ENCODE results near the gene CAPZB. TPM values are rescaled to one million over a fixed set of nuclear protein-coding genes. Genes with fewer than 3 reads are reported as not detected.

CAPZB gene
- total and polyA plus RNA-seq, 7 experiments from 2014 or later, result 216 to 559 (median 327) TPM

- CTCF ChIA-PET, result interaction anchor here (1.0 to 1.3 kb wide), 3 partner anchors 8 to 17 kb away, joined by 3 to 4 read pairs (median 3); no protein-coding TSS in a partner anchor
- intact Hi-C loops (cut with micrococcal nuclease), result no loop called here
- H3K4me3 ChIP-seq (ENCODE audit: low read length), result no peak overlapping the region
- H3K27ac ChIP-seq (ENCODE audit: low read depth, low read length), result peak overlapping the region; percentile 73
- no peaks in the 10 kb centered on the region for H3K9me3 ChIP-seq (ENCODE audit: control insufficient read depth in 2 of 3, low read length in 3 of 3)
- H3K4me1 ChIP-seq (ENCODE audit: control insufficient read depth in 2 of 2, insufficient read depth in 2 of 2, low read length in 2 of 2), result peaks cover 83 to 91% of the 10 kb centered on the region in 2 donors
- Mint-ChIP-seq H3K36me3 (peaks cover 0 to 30% (median 21%) of the 10 kb centered on the region in 5 donors), H3K27me3 (no peaks in the 10 kb centered on the region), H3K4me1 (peaks cover 56 to 99% (median 94%) of the 10 kb centered on the region in 7 donors), H3K4me3 (peak overlapping the region in 8 of 10 donors; percentile 31 to 69 (median 45)), H3K9me3 (peaks cover 0 to 1% (median 0%) of the 10 kb centered on the region in 11 donors), H3K27ac (peak overlapping the region; percentile 53 to 97 (median 92))
- ATAC-seq (no peak), DNase-seq (no peak)
- H3K36me3 ChIP-seq (ENCODE audit: control insufficient read depth in 2 of 3, insufficient read depth in 3 of 3, low read length in 3 of 3), result peaks cover 0 to 12% (median 3%) of the 10 kb centered on the region in 3 experiments
- H3K27me3 ChIP-seq (ENCODE audit: control insufficient read depth in 2 of 2, insufficient read depth in 2 of 2, low read length in 2 of 2), result no peaks in the 10 kb centered on the region
- POLR2A ChIA-PET, result interaction anchor here (1.0 to 21.6 kb wide), 5 partner anchors 9 to 67 kb away, joined by 3 to 492 read pairs (median 7); partner anchors contain the start of gene CAPZB
Observed at GRCh38 chr1:19472174-19472573, 13.2 kb downstream of the CAPZB start.

- Histone ChIP-seq H3K4me3 (ENCODE audit: low read length) (peak overlapping the region; percentile 32), H3K4me1 (ENCODE audit: control insufficient read depth in 2 of 2, insufficient read depth in 2 of 2, low read length in 2 of 2) (peaks cover 79 to 87% of the 10 kb centered on the region in 2 donors), H3K9me3 (ENCODE audit: control insufficient read depth in 2 of 3, low read length in 3 of 3) (no peaks in the 10 kb centered on the region), H3K27me3 (ENCODE audit: control insufficient read depth in 2 of 2, insufficient read depth in 2 of 2, low read length in 2 of 2) (no peaks in the 10 kb centered on the region), H3K27ac (ENCODE audit: low read depth, low read length) (peak overlapping the region; percentile 73), H3K36me3 (ENCODE audit: control insufficient read depth in 2 of 3, insufficient read depth in 3 of 3, low read length in 3 of 3) (peaks cover 0 to 12% (median 3%) of the 10 kb centered on the region in 3 experiments)
- Mint-ChIP-seq H3K4me3 (peak overlapping the region; percentile 67 to 84 (median 80)), H3K27me3 (no peaks in the 10 kb centered on the region), H3K27ac (peak overlapping the region; percentile 87 to 97 (median 94)), H3K36me3 (peaks cover 0 to 32% (median 17%) of the 10 kb centered on the region in 5 donors), H3K4me1 (peaks cover 51 to 99% (median 93%) of the 10 kb centered on the region in 7 donors), H3K9me3 (peaks cover 0 to 2% (median 0%) of the 10 kb centered on the region in 11 donors)
- DNase-seq (no peak), ATAC-seq (no peak)
- ChIA-PET POLR2A (interaction anchor here (0.6 to 21.6 kb wide), 10 partner anchors 8 to 129 kb away, joined by 3 to 492 read pairs (median 6); partner anchors contain the start of gene CAPZB), CTCF (interaction anchor here (1.0 to 1.3 kb wide), 6 partner anchors 14 to 113 kb away, joined by 3 to 11 read pairs (median 3); no protein-coding TSS in a partner anchor)
- intact Hi-C loops (cut with micrococcal nuclease), result loop anchor here in 1 of 2 donors (1.0 kb wide), 2 partner anchors 8 to 14 kb away; no protein-coding TSS in a partner anchor
Observed at GRCh38 chr1:19469004-19469403, 16.3 kb downstream of the CAPZB start.

DNA sequence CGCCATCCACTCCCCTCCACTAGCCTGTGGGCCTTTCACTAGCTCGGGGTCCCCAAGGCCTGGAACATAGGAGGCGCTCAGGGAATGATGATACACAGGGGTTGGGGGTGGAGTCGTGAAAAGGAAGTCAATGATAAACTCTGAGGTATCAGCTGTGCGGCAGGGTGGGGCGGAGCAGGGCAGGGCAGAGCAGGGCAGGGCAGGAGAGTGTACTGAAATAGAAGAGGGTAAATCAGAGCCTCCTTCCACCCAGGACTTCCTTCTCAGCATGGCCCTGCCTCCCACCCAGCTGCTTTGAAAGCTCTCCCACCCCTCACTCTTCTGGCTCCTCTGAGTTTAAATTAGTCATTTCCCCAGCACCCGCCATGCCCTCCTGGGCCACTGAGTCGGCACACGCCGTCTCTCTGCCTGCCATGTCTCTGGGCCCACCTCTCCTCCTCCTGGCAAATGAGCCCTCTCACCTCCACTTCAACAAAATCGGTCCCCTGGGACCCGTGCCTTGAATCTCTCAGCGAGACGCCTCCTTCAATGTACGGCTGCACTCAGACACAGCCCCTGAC is 16.9 kb downstream of the CAPZB start:
- CTCF ChIA-PET, result interaction anchor here (0.8 to 1.3 kb wide), 8 partner anchors 8 to 113 kb away, joined by 3 to 11 read pairs (median 3); no protein-coding TSS in a partner anchor
- H3K36me3 Mint-ChIP-seq, result peaks cover 0 to 35% (median 17%) of the 10 kb centered on the region in 5 donors
- H3K27me3 Mint-ChIP-seq, result no peaks in the 10 kb centered on the region
- H3K4me1 Mint-ChIP-seq, result peaks cover 56 to 99% (median 94%) of the 10 kb centered on the region in 7 donors
- intact Hi-C loops (cut with micrococcal nuclease), result loop anchor here in 1 of 2 donors (1.0 kb wide), 1 partner anchor 9 kb away; no protein-coding TSS in a partner anchor
- peaks cover 81 to 92% of the 10 kb centered on the region in 2 donors for H3K4me1 ChIP-seq (ENCODE audit: control insufficient read depth in 2 of 2, insufficient read depth in 2 of 2, low read length in 2 of 2)
- DNase-seq, result peak in 8 of 9 donors; percentile 54 to 79 (median 70)
- POLR2A ChIA-PET, result interaction anchor here (0.7 to 21.6 kb wide), 9 partner anchors 11 to 129 kb away, joined by 3 to 492 read pairs (median 6); partner anchors contain the start of gene CAPZB
- H3K9me3 Mint-ChIP-seq, result peaks cover 0 to 2% (median 0%) of the 10 kb centered on the region in 11 donors
- peak overlapping the region; percentile 67 to 84 (median 80) for H3K4me3 Mint-ChIP-seq
- H3K36me3 ChIP-seq (ENCODE audit: control insufficient read depth in 2 of 3, insufficient read depth in 3 of 3, low read length in 3 of 3), result peaks cover 0 to 11% (median 3%) of the 10 kb centered on the region in 3 experiments
- peak overlapping the region; percentile 87 to 97 (median 94) for H3K27ac Mint-ChIP-seq
- H3K27ac ChIP-seq (ENCODE audit: low read depth, low read length), result peak overlapping the region; percentile 73
- H3K4me3 ChIP-seq (ENCODE audit: low read length), result peak overlapping the region; percentile 32
- H3K27me3 ChIP-seq (ENCODE audit: control insufficient read depth in 2 of 2, insufficient read depth in 2 of 2, low read length in 2 of 2), result no peaks in the 10 kb centered on the region
- H3K9me3 ChIP-seq (ENCODE audit: control insufficient read depth in 2 of 3, low read length in 3 of 3), result no peaks in the 10 kb centered on the region
- ATAC-seq, result peak; percentile 92

GRCh38 chr1:19467199-19468187 is 17.8 kb downstream of the CAPZB start:
- H3K4me3 ChIP-seq (ENCODE audit: low read length), result no peak overlapping the region
- H3K9me3 ChIP-seq (ENCODE audit: control insufficient read depth in 2 of 3, low read length in 3 of 3), result no peaks in the 10 kb centered on the region
- ATAC-seq (no peak), DNase-seq (no peak)
- ChIA-PET POLR2A (interaction anchor here (0.6 to 21.6 kb wide), 9 partner anchors 10 to 130 kb away, joined by 3 to 492 read pairs (median 6); partner anchors contain the start of gene CAPZB), CTCF (interaction anchor here (0.8 to 1.2 kb wide), 8 partner anchors 9 to 114 kb away, joined by 3 to 4 read pairs (median 3); no protein-coding TSS in a partner anchor)
- intact Hi-C loops (cut with micrococcal nuclease), result loop anchor here in 1 of 2 donors (1.0 kb wide), 1 partner anchor 10 kb away; no protein-coding TSS in a partner anchor
- no peaks in the 10 kb centered on the region for H3K27me3 Mint-ChIP-seq
- peaks cover 0 to 38% (median 17%) of the 10 kb centered on the region in 5 donors for H3K36me3 Mint-ChIP-seq
- H3K4me3 Mint-ChIP-seq, result peak overlapping the region; percentile 1 to 84 (median 78)
- peak overlapping the region; percentile 73 for H3K27ac ChIP-seq (ENCODE audit: low read depth, low read length)
- H3K4me1 Mint-ChIP-seq, result peaks cover 66 to 100% (median 96%) of the 10 kb centered on the region in 7 donors
- peaks cover 0 to 2% (median 0%) of the 10 kb centered on the region in 11 donors for H3K9me3 Mint-ChIP-seq
- H3K27ac Mint-ChIP-seq, result peak overlapping the region; percentile 87 to 97 (median 94)
- peaks cover 0 to 6% (median 0%) of the 10 kb centered on the region in 3 experiments for H3K36me3 ChIP-seq (ENCODE audit: control insufficient read depth in 2 of 3, insufficient read depth in 3 of 3, low read length in 3 of 3)
- H3K27me3 ChIP-seq (ENCODE audit: control insufficient read depth in 2 of 2, insufficient read depth in 2 of 2, low read length in 2 of 2), result no peaks in the 10 kb centered on the region
- peaks cover 91 to 94% of the 10 kb centered on the region in 2 donors for H3K4me1 ChIP-seq (ENCODE audit: control insufficient read depth in 2 of 2, insufficient read depth in 2 of 2, low read length in 2 of 2)

- H3K27me3 Mint-ChIP-seq, result no peaks in the 10 kb centered on the region
- H3K4me3 ChIP-seq (ENCODE audit: low read length), result no peak overlapping the region
- H3K36me3 Mint-ChIP-seq, result peaks cover 0 to 34% (median 9%) of the 10 kb centered on the region in 5 donors
- peaks cover 0 to 2% (median 0%) of the 10 kb centered on the region in 11 donors for H3K9me3 Mint-ChIP-seq
- ChIA-PET POLR2A (interaction anchor here (1.2 to 21.6 kb wide), 5 partner anchors 9 to 131 kb away, joined by 3 to 492 read pairs (median 6); partner anchors contain the start of gene CAPZB), CTCF (interaction anchor here (0.7 to 2.3 kb wide), 7 partner anchors 12 to 116 kb away, joined by 3 to 8 read pairs (median 4); partner anchors contain the start of gene CAPZB)
- intact Hi-C loops (cut with micrococcal nuclease), result no loop called here
- peak overlapping the region in 9 of 10 donors; percentile 36 to 72 (median 63) for H3K4me3 Mint-ChIP-seq
- peaks cover 0 to 6% (median 0%) of the 10 kb centered on the region in 3 experiments for H3K36me3 ChIP-seq (ENCODE audit: control insufficient read depth in 2 of 3, insufficient read depth in 3 of 3, low read length in 3 of 3)
- H3K27ac Mint-ChIP-seq, result peak overlapping the region; percentile 69 to 97 (median 90)
- no peaks in the 10 kb centered on the region for H3K9me3 ChIP-seq (ENCODE audit: control insufficient read depth in 2 of 3, low read length in 3 of 3)
- no peaks in the 10 kb centered on the region for H3K27me3 ChIP-seq (ENCODE audit: control insufficient read depth in 2 of 2, insufficient read depth in 2 of 2, low read length in 2 of 2)
- no peak for ATAC-seq
- H3K27ac ChIP-seq (ENCODE audit: low read depth, low read length), result peak overlapping the region; percentile 73
- H3K4me1 Mint-ChIP-seq, result peaks cover 66 to 97% (median 89%) of the 10 kb centered on the region in 7 donors
- H3K4me1 ChIP-seq (ENCODE audit: control insufficient read depth in 2 of 2, insufficient read depth in 2 of 2, low read length in 2 of 2), result peaks cover 94 to 95% of the 10 kb centered on the region in 2 donors
- peak in 1 of 9 donors; percentile 51 for DNase-seq
Observed at GRCh38 chr1:19466112-19466561, 19.2 kb downstream of the CAPZB start.

Data from naive thymus-derived CD4-positive, alpha-beta T cell (primary cell).